ENCODE data around the gene SOS2.
A peak's percentile ranks its signal among the peaks of the same experiment; 100 is the strongest.

GRCh38 chr14:50082784-50083466 is 148.5 kb downstream of the SOS2 start:
- TF ChIP-seq CBX5 (IDR thresholded peaks at IDR 0.05; ENCODE audit: low read depth) (peak; percentile 46; the same call in 1 of the 2 replicates), CTCF (IDR thresholded peaks at IDR 0.05 in 2 of 3, conservative IDR thresholded peaks at IDR 0.05 in 1 of 3; ENCODE audit: control insufficient read depth in 2 of 3, extremely low read depth in 1 of 3, insufficient read depth in 1 of 3, low read depth in 3 of 3, low read length in 3 of 3) (no peak), SUPT20H (IDR thresholded peaks at IDR 0.05; ENCODE audit: borderline replicate concordance, control insufficient read depth, low read depth, low read length) (no peak), POLR2AphosphoS5 (IDR thresholded peaks at IDR 0.05; ENCODE audit: low read length) (peak; percentile 70), E2F4 (IDR thresholded peaks at IDR 0.05; ENCODE audit: low read depth, low read length) (no peak), ASH2L (IDR thresholded peaks at IDR 0.05; ENCODE audit: borderline replicate concordance, low read depth) (no peak), BCL3 (IDR thresholded peaks at IDR 0.05; ENCODE audit: borderline replicate concordance, insufficient read depth, low read depth, low read length, poor library complexity, severe bottlenecking) (peak; percentile 75), JUNB (IDR thresholded peaks at IDR 0.05) (peak; percentile 82), BHLHE40 (IDR thresholded peaks at IDR 0.05; ENCODE audit: borderline replicate concordance in 1 of 2, low read depth in 2 of 2, low read length in 1 of 2) (peak; percentile 76 to 82), ESRRA (IDR thresholded peaks at IDR 0.05; ENCODE audit: low read length) (no peak)
